Measurements from ENCODE around the gene XKR8.

- no peak for TF ChIP-seq CTCF (conservative IDR thresholded peaks at IDR 0.05)
- TF ChIP-seq ZFX (IDR thresholded peaks at IDR 0.05): no peak
Observed at GRCh38 chr1:27972141-27972540, 12.4 kb downstream of the XKR8 start.
